HepG2 (cell line): ENCODE measurements around the gene ANTKMT. TPM values are rescaled to one million over a fixed set of nuclear protein-coding genes. Genes with fewer than 3 reads are reported as not detected.

Experiments
- ARNT2 ChIP-seq: sonication (generic); formaldehyde crosslinking; IDR thresholded peaks from 2 replicates; pipeline ENCODE4 v1.8.0; 2022; ENCODE audit warnings: mild to moderate bottlenecking, low read depth, missing genetic modification reagents, moderate library complexity
- CREM ChIP-seq, 2 experiments: sonication (generic) in 1 of 2; formaldehyde crosslinking in 1 of 2; IDR thresholded peaks; 2 replicates each; pipeline versions ENCODE4 v1.4.0 to v1.6.1; 2016 to 2020; ENCODE audit warnings: antibody characterized with exemption in 1 of 2, mild to moderate bottlenecking in 1 of 2, missing genetic modification reagents in 1 of 2
- EZH2 ChIP-seq: conservative IDR thresholded peaks from 2 replicates; pipeline ENCODE4 v1.6.1; 2012; ENCODE audit warnings: mild to moderate bottlenecking, low read depth, low read length, moderate library complexity
- HMG20B ChIP-seq: conservative IDR thresholded peaks from 2 replicates; pipeline ENCODE4 v1.6.1; 2016; ENCODE audit warnings: missing genetic modification reagents, missing compliant biosample characterization
- JARID2 ChIP-seq: sonication (generic); formaldehyde crosslinking; IDR thresholded peaks from 2 replicates; pipeline ENCODE4 v1.8.1; 2023; ENCODE audit warnings: missing genetic modification reagents, inconsistent platforms; ENCODE audit not compliant: insufficient replicate concordance
- KLF16 ChIP-seq, 2 experiments: sonication (generic) in 1 of 2; formaldehyde crosslinking in 1 of 2; IDR thresholded peaks; 2 replicates each; pipeline versions ENCODE4 v1.6.1 to v1.8.0; 2016 to 2023; ENCODE audit warnings: missing genetic modification reagents in 2 of 2, missing compliant biosample characterization in 1 of 2
- MEIS1 ChIP-seq: sonication (generic); formaldehyde crosslinking; IDR thresholded peaks from 2 replicates; pipeline ENCODE4 v1.9.0; 2021; ENCODE audit warnings: mild to moderate bottlenecking, missing genetic modification reagents, moderate library complexity, borderline replicate concordance
- MTF2 ChIP-seq: sonication (generic); formaldehyde crosslinking; IDR thresholded peaks from 2 replicates; pipeline ENCODE4 v1.5.0; 2020; ENCODE audit warnings: missing genetic modification reagents, borderline replicate concordance
- NCOA1 ChIP-seq: sonication (generic); formaldehyde crosslinking; IDR thresholded peaks from 2 replicates; pipeline ENCODE4 v1.9.0; 2021; ENCODE audit warnings: missing genetic modification reagents
- NFRKB ChIP-seq: fragments of 450-650 bp; IDR thresholded peaks from 2 replicates; pipeline ENCODE4 v1.6.1; 2017
- POLR2G ChIP-seq: fragments of 200-400 bp; formaldehyde crosslinking; IDR thresholded peaks from 2 replicates; pipeline ENCODE4 v1.6.1; 2018; ENCODE audit warnings: mild to moderate bottlenecking, low read depth, low read length, moderate library complexity
- RFX5 ChIP-seq: IDR thresholded peaks from 2 replicates; pipeline ENCODE4 v1.6.1; 2011; ENCODE audit warnings: low read depth, low read length, improper control_type of control experiment
- SCMH1 ChIP-seq: sonication (generic); formaldehyde crosslinking; IDR thresholded peaks from 2 replicates; pipeline ENCODE4 v1.9.0; 2021; ENCODE audit warnings: missing genetic modification reagents, mild to moderate bottlenecking, borderline replicate concordance
- TOPORS ChIP-seq: sonication (generic); formaldehyde crosslinking; IDR thresholded peaks from 2 replicates; pipeline ENCODE4 v1.8.0; 2023; ENCODE audit warnings: mild to moderate bottlenecking, missing genetic modification reagents
- ZKSCAN5 ChIP-seq: sonication (generic); formaldehyde crosslinking; IDR thresholded peaks from 2 replicates; pipeline ENCODE4 v1.5.1; 2020; ENCODE audit warnings: mild to moderate bottlenecking, missing genetic modification reagents
- ZNF101 ChIP-seq: sonication (generic); formaldehyde crosslinking; IDR thresholded peaks from 2 replicates; pipeline ENCODE4 v1.4.0; 2020; ENCODE audit warnings: mild to moderate bottlenecking, low read depth, missing genetic modification reagents, borderline replicate concordance
- ZNF136 ChIP-seq: sonication (generic); formaldehyde crosslinking; IDR thresholded peaks from 2 replicates; pipeline ENCODE4 v1.8.1; 2022; ENCODE audit warnings: low read depth, mild to moderate bottlenecking, moderate library complexity, missing genetic modification reagents
- ZNF264 ChIP-seq: sonication (generic); formaldehyde crosslinking; IDR thresholded peaks from 2 replicates; pipeline ENCODE4 v1.4.0; 2020; ENCODE audit warnings: missing genetic modification reagents
- ZNF3 ChIP-seq: IDR thresholded peaks from 2 replicates; pipeline ENCODE4 v1.7.0; 2017; ENCODE audit warnings: inconsistent platforms
- ZNF460 ChIP-seq: sonication (generic); formaldehyde crosslinking; IDR thresholded peaks from 2 replicates; pipeline ENCODE4 v1.5.1; 2020; ENCODE audit warnings: missing genetic modification reagents, mild to moderate bottlenecking, borderline replicate concordance
- ZNF501 ChIP-seq: sonication (generic); formaldehyde crosslinking; IDR thresholded peaks from 2 replicates; pipeline ENCODE4 v1.5.1; 2020; ENCODE audit warnings: mild to moderate bottlenecking, moderate library complexity, missing genetic modification reagents
- ZNF513 ChIP-seq: sonication (generic); formaldehyde crosslinking; conservative IDR thresholded peaks from 2 replicates; pipeline ENCODE4 v1.5.0; 2020; ENCODE audit warnings: missing genetic modification reagents
- ZNF546 ChIP-seq: sonication (generic); formaldehyde crosslinking; conservative IDR thresholded peaks from 2 replicates; pipeline ENCODE4 v1.8.1; 2023; ENCODE audit warnings: mild to moderate bottlenecking, missing genetic modification reagents
- ZNF550 ChIP-seq: sonication (generic); formaldehyde crosslinking; IDR thresholded peaks from 2 replicates; pipeline ENCODE4 v1.4.0; 2020; ENCODE audit warnings: mild to moderate bottlenecking, missing genetic modification reagents, borderline replicate concordance
- ZNF607 ChIP-seq: sonication (generic); formaldehyde crosslinking; IDR thresholded peaks from 2 replicates; pipeline ENCODE4 v1.5.1; 2020; ENCODE audit warnings: missing genetic modification reagents, mild to moderate bottlenecking, borderline replicate concordance
- ZNF670 ChIP-seq: sonication (generic); formaldehyde crosslinking; IDR thresholded peaks from 2 replicates; pipeline ENCODE4 v1.8.0; 2022; ENCODE audit warnings: mild to moderate bottlenecking, missing genetic modification reagents, borderline replicate concordance
- ZNF674 ChIP-seq: sonication (generic); formaldehyde crosslinking; IDR thresholded peaks from 2 replicates; pipeline ENCODE4 v1.5.0; 2020; ENCODE audit warnings: low read depth, mild to moderate bottlenecking, missing genetic modification reagents
- ZNF746 ChIP-seq: sonication (generic); formaldehyde crosslinking; IDR thresholded peaks from 2 replicates; pipeline ENCODE4 v1.8.0; 2022; ENCODE audit warnings: mild to moderate bottlenecking, missing genetic modification reagents
- ZNF772 ChIP-seq: sonication (generic); formaldehyde crosslinking; IDR thresholded peaks from 2 replicates; pipeline ENCODE4 v1.5.0; 2020; ENCODE audit warnings: mild to moderate bottlenecking, missing genetic modification reagents
- ZNF775 ChIP-seq: sonication (generic); formaldehyde crosslinking; IDR thresholded peaks from 2 replicates; pipeline ENCODE4 v1.4.0; 2020; ENCODE audit warnings: missing genetic modification reagents, mild to moderate bottlenecking, moderate library complexity, borderline replicate concordance
- ZNF83 ChIP-seq: sonication (generic); formaldehyde crosslinking; IDR thresholded peaks from 2 replicates; pipeline ENCODE4 v1.4.0; 2020; ENCODE audit warnings: missing genetic modification reagents, mild to moderate bottlenecking, borderline replicate concordance
- polyA plus RNA-seq, 8 experiments: library from polyadenylated mRNA; depleted of rRNA in 3 of 8; stranded (reverse) in 7 of 8; unstranded in 1 of 8; fragments of >200 nt; fragmentation: Illumina TruSeq in 4 of 8; extraction: Trizol in 4 of 8; gene quantifications; 2 replicates each; pipeline versions ENCODE4 v1.2.1 to v1.2.3, GENCODE V29; 2011 to 2016; ENCODE audit warnings: low read depth in 4 of 8, missing spikeins in 1 of 8, mixed read lengths in 1 of 8; ENCODE audit not compliant: insufficient read depth in 1 of 8
- total RNA-seq, 5 experiments: library from RNA; depleted of rRNA; stranded (reverse); fragments of >200 nt; fragmentation: Illumina TruSeq; extraction: Trizol; gene quantifications; 2 replicates each; pipeline ENCODE4 v1.2.3, GENCODE V29; 2016; ENCODE audit warnings: low read depth in 1 of 5

The ANTKMT gene
- total and polyA plus RNA-seq, 2 of the 13 experiments (the other 11 are each of a cell fraction or from before 2014, with no cell fraction given) = 7.5 to 47.8 TPM

GRCh38 chr16:695355-696089 is 25.4 kb upstream of the ANTKMT start (continued):
- TF ChIP-seq KLF16 (CRISPR knock-in tag; IDR thresholded peaks at IDR 0.05) (no peak; a peak in 1 of 4 replicates), NFRKB (no peak), ZNF513 (CRISPR knock-in tag) (0 out of 2 replicates have a peak, but pooled peaks have one; percentile 51), ZNF746 (no peak), ZNF607 (CRISPR knock-in tag) (0 out of 2 replicates have a peak, but pooled peaks have one; percentile 77), ZNF546 (CRISPR knock-in tag) (0 out of 2 replicates have a peak, but pooled peaks have one; percentile 48), ZNF775 (CRISPR knock-in tag) (no peak), ZNF674 (no peak), ZNF264 (CRISPR knock-in tag) (no peak), CREM (IDR thresholded peaks at IDR 0.05) (no peak), CREM (CRISPR knock-in tag; IDR thresholded peaks at IDR 0.05) (no peak), POLR2G (no peak), RFX5 (no peak), ZKSCAN5 (CRISPR knock-in tag) (no peak), MTF2 (CRISPR knock-in tag) (peak; percentile 94; the same call in 1 of the 2 replicates), TOPORS (CRISPR knock-in tag) (no peak), JARID2 (CRISPR knock-in tag) (no peak), ZNF83 (no peak), ZNF101 (CRISPR knock-in tag) (no peak), ZNF550 (no peak), EZH2 (0 out of 2 replicates have a peak, but pooled peaks have one; percentile 32), ARNT2 (CRISPR knock-in tag) (peak; percentile 71), ZNF136 (CRISPR knock-in tag) (no peak), ZNF501 (0 out of 2 replicates have a peak, but pooled peaks have one; percentile 25), ZNF3 (CRISPR knock-in tag) (0 out of 2 replicates have a peak, but pooled peaks have one; percentile 28), MEIS1 (CRISPR knock-in tag) (no peak; the same call in 1 of the 2 replicates), ZNF772 (CRISPR knock-in tag) (peak; percentile 83; the same call in 1 of the 2 replicates), SCMH1 (CRISPR knock-in tag) (no peak), NCOA1 (peak; percentile 35; the same call in 1 of the 2 replicates), HMG20B (CRISPR knock-in tag) (no peak), ZNF460 (no peak), ZNF670 (CRISPR knock-in tag) (no peak)
